ENCODE results near the gene ITPR2.

GRCh38 chr12:26696048-26696612, 136.9 kb downstream of the ITPR2 start:
- TF ChIP-seq EZH2 (IDR thresholded peaks at IDR 0.05; ENCODE audit: insufficient read depth, poor library complexity, severe bottlenecking) = no peak
- TF ChIP-seq EZH2phosphoT487 (IDR thresholded peaks at IDR 0.05; ENCODE audit: insufficient read depth, low read depth) = no peak
